Measurements from ENCODE around the gene GM2A. TPM values are rescaled to one million over a fixed set of nuclear protein-coding genes. Genes with fewer than 3 reads are reported as not detected.

Gene GM2A
- total and polyA plus RNA-seq, 2 of the 13 experiments (the other 11 are each of a cell fraction or from before 2014, with no cell fraction given), result 14.6 to 29.6 TPM

- TF ChIP-seq, protein P1, sequence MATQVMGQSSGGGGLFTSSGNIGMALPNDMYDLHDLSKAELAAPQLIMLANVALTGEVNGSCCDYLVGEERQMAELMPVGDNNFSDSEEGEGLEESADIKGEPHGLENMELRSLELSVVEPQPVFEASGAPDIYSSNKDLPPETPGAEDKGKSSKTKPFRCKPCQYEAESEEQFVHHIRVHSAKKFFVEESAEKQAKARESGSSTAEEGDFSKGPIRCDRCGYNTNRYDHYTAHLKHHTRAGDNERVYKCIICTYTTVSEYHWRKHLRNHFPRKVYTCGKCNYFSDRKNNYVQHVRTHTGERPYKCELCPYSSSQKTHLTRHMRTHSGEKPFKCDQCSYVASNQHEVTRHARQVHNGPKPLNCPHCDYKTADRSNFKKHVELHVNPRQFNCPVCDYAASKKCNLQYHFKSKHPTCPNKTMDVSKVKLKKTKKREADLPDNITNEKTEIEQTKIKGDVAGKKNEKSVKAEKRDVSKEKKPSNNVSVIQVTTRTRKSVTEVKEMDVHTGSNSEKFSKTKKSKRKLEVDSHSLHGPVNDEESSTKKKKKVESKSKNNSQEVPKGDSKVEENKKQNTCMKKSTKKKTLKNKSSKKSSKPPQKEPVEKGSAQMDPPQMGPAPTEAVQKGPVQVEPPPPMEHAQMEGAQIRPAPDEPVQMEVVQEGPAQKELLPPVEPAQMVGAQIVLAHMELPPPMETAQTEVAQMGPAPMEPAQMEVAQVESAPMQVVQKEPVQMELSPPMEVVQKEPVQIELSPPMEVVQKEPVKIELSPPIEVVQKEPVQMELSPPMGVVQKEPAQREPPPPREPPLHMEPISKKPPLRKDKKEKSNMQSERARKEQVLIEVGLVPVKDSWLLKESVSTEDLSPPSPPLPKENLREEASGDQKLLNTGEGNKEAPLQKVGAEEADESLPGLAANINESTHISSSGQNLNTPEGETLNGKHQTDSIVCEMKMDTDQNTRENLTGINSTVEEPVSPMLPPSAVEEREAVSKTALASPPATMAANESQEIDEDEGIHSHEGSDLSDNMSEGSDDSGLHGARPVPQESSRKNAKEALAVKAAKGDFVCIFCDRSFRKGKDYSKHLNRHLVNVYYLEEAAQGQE (IDR thresholded peaks at IDR 0.05; ENCODE audit: borderline replicate concordance in 1 of 2, low read depth in 1 of 2, low read length in 2 of 2), result peak in 1 of 2 experiments; percentile 68; a peak in 2 of 4 replicates
- TF ChIP-seq ARID2 (CRISPR knock-in tag; IDR thresholded peaks at IDR 0.05; ENCODE audit: borderline replicate concordance), result peak; percentile 92; the same call in 1 of the 2 replicates
- TF ChIP-seq, protein P2, sequence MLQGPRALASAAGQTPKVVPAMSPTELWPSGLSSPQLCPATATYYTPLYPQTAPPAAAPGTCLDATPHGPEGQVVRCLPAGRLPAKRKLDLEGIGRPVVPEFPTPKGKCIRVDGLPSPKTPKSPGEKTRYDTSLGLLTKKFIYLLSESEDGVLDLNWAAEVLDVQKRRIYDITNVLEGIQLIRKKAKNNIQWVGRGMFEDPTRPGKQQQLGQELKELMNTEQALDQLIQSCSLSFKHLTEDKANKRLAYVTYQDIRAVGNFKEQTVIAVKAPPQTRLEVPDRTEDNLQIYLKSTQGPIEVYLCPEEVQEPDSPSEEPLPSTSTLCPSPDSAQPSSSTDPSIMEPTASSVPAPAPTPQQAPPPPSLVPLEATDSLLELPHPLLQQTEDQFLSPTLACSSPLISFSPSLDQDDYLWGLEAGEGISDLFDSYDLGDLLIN (CRISPR knock-in tag; IDR thresholded peaks at IDR 0.05; ENCODE audit: borderline replicate concordance), result no peak
- TF ChIP-seq NFRKB (IDR thresholded peaks at IDR 0.05), result no peak
- TF ChIP-seq SIX4 (CRISPR knock-in tag; IDR thresholded peaks at IDR 0.05), result no peak
- TF ChIP-seq ZNF780A (CRISPR knock-in tag; IDR thresholded peaks at IDR 0.05), result no peak
- TF ChIP-seq PITX1 (CRISPR knock-in tag; IDR thresholded peaks at IDR 0.05), result no peak
- no peak for TF ChIP-seq ZFP37 (CRISPR knock-in tag; IDR thresholded peaks at IDR 0.05; ENCODE audit: borderline replicate concordance)
- 0 out of 2 replicates have a peak, but pooled peaks have one; percentile 16 for TF ChIP-seq ZNF263 (CRISPR knock-in tag; IDR thresholded peaks at IDR 0.05)
- no peak for TF ChIP-seq PHF20 (CRISPR knock-in tag; IDR thresholded peaks at IDR 0.05)
- TF ChIP-seq, protein P3, sequence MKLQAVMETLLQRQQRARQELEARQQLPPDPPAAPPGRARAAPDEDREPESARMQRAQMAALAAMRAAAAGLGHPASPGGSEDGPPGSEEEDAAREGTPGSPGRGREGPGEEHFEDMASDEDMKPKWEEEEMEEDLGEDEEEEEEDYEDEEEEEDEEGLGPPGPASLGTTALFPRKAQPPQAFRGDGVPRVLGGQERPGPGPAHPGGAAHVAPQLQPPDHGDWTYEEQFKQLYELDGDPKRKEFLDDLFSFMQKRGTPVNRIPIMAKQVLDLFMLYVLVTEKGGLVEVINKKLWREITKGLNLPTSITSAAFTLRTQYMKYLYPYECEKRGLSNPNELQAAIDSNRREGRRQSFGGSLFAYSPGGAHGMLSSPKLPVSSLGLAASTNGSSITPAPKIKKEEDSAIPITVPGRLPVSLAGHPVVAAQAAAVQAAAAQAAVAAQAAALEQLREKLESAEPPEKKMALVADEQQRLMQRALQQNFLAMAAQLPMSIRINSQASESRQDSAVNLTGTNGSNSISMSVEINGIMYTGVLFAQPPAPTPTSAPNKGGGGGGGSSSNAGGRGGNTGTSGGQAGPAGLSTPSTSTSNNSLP (IDR thresholded peaks at IDR 0.05; ENCODE audit: low read depth, low read length), result no peak
- TF ChIP-seq CAMTA2 (CRISPR knock-in tag; IDR thresholded peaks at IDR 0.05; ENCODE audit: borderline replicate concordance), result no peak
- TF ChIP-seq MLLT10 (CRISPR knock-in tag; IDR thresholded peaks at IDR 0.05), result no peak
- no peak for TF ChIP-seq HMGXB3 (CRISPR knock-in tag; IDR thresholded peaks at IDR 0.05; ENCODE audit: borderline replicate concordance)
- TF ChIP-seq, protein P4, sequence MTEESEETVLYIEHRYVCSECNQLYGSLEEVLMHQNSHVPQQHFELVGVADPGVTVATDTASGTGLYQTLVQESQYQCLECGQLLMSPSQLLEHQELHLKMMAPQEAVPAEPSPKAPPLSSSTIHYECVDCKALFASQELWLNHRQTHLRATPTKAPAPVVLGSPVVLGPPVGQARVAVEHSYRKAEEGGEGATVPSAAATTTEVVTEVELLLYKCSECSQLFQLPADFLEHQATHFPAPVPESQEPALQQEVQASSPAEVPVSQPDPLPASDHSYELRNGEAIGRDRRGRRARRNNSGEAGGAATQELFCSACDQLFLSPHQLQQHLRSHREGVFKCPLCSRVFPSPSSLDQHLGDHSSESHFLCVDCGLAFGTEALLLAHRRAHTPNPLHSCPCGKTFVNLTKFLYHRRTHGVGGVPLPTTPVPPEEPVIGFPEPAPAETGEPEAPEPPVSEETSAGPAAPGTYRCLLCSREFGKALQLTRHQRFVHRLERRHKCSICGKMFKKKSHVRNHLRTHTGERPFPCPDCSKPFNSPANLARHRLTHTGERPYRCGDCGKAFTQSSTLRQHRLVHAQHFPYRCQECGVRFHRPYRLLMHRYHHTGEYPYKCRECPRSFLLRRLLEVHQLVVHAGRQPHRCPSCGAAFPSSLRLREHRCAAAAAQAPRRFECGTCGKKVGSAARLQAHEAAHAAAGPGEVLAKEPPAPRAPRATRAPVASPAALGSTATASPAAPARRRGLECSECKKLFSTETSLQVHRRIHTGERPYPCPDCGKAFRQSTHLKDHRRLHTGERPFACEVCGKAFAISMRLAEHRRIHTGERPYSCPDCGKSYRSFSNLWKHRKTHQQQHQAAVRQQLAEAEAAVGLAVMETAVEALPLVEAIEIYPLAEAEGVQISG (CRISPR knock-in tag; IDR thresholded peaks at IDR 0.05), result 0 out of 2 replicates have a peak, but pooled peaks have one; percentile 4
Observed at GRCh38 chr5:151250346-151251000, 2.5 kb upstream of the GM2A start (continued).
